Measurements from ENCODE around the gene ACAP2.

DNA sequence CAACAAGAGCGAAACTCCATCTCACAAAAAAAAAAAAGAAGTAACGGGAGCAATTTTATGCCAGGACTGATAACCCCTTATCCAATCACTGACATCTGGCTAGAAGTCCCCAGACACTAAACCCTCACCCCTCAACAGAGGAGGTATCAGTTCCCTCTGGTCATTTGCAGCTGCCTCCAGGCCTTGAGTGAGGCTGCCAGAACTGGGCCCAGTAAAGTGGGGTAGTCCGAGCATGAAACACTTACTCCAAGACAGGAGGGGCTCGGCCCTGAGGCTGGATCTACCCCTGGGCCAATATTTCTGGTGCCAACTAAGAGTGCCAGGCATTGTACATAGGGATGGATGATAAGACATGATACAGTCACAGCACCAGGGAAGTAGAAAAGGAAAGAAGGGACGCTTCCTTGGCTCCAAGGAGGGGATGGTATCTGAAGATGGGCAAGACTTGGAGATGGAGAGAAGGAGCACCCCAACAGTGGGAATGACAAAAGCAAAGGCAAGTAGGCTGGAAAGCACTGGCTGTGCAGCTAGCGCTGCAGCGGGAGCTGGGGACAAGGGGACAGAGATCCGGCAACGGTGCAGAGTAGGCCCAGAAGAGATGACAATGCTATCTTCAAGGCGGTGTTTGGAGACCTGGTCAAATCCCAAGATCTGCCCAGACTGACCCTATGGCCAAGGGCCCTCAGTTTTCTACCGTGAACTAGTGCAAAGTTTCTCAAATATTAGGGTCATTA lies 174.1 kb downstream of the ACAP2 start:
- TF ChIP-seq CTCF (conservative IDR thresholded peaks at IDR 0.05 in 1 of 2, IDR thresholded peaks at IDR 0.05 in 1 of 2; ENCODE audit: low read depth in 1 of 2, low read length in 2 of 2) (no peak), EZH2 (IDR thresholded peaks at IDR 0.05; ENCODE audit: low read length, missing control alignments) (no peak)

Data from fibroblast of lung (primary cell).